ENCODE results near the gene ZDHHC13. TPM values are rescaled to one million over a fixed set of nuclear protein-coding genes. Genes with fewer than 3 reads are reported as not detected.

Gene ZDHHC13
- total RNA-seq, 1 experiment from 2014 or later: 21.8 TPM

DNA sequence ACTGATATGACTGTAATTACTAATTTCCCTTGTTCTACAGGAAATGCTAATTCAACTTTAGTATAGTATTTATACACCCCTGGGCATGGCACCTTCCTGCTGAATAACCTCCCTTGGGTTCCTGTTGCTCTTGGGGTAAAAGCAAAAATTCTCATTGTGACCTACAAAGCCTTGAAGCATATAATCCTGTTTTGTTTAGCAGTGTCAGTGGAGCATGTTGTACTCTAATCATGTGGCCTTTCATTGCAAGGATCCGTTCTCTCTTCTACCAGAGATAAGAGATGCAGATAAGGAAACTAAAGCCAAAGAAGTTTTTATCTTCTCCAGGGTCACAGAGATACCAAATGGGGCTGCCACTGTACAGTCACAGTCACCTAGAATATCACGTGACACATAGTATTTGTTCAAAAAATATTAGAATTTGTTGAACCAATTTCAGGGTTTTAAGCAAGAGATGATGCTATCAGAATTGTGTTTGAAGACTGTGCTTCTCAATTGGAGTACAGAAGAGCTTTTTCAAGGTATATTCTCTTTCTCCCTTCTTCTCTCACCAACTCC is 59.7 kb downstream of the ZDHHC13 start:
- BruUV-seq (replicated peaks): no TSS peak
- DNase-seq (ENCODE audit: low read depth, low spot score): no peak

GRCh38 chr11:19181531-19182261 is 64.7 kb downstream of the ZDHHC13 start:
- POLR2A ChIA-PET: no interaction called here
- no TSS peak for BruUV-seq (replicated peaks)
- no peak for ATAC-seq
- CTCF ChIA-PET: no interaction called here
- no peaks in the 10 kb centered on the region for H3K27me3 ChIP-seq (ENCODE audit: insufficient read depth, low read length)
- H3K4me1 ChIP-seq (ENCODE audit: control insufficient read depth in 1 of 2, insufficient read depth in 2 of 2, low read length in 2 of 2): no peaks in the 10 kb centered on the region
- no peaks in the 10 kb centered on the region for H3K36me3 ChIP-seq (ENCODE audit: control insufficient read depth in 1 of 2, insufficient read depth in 2 of 2, low read length in 2 of 2)
- DNase-seq (ENCODE audit: low read depth, low spot score): no peak
- H3K4me3 ChIP-seq (replicated peaks in 1 of 2; ENCODE audit: low read depth in 1 of 2, low read length in 2 of 2): no peak overlapping the region
- H3K4me2 ChIP-seq (ENCODE audit: low read length): no peak overlapping the region
- intact Hi-C loops (cut with micrococcal nuclease): no loop called here
- no peaks in the 10 kb centered on the region for H3K9me2 ChIP-seq (ENCODE audit: insufficient read depth)
- no peaks in the 10 kb centered on the region for H3K79me2 ChIP-seq (ENCODE audit: insufficient read depth, low read length)
- no peaks in the 10 kb centered on the region for H3K9me3 ChIP-seq (ENCODE audit: control insufficient read depth in 1 of 2, insufficient read depth in 1 of 2, low read depth in 1 of 2, low read length in 2 of 2)
- no peak overlapping the region for H2AFZ ChIP-seq (ENCODE audit: low read depth, low read length, poor library complexity, severe bottlenecking)
- no peak overlapping the region for H3K27ac ChIP-seq (ENCODE audit: low read depth, low read length)
- RAD21 ChIA-PET (ENCODE audit: low non-redundant PET in 1 of 2, low total read pairs in 2 of 2, uncharacterized antibody in 2 of 2, unreplicated experiment in 2 of 2): no interaction called here
- H4K20me1 ChIP-seq (ENCODE audit: insufficient read depth): no peaks in the 10 kb centered on the region
- no peak for TF ChIP-seq ZFX (IDR thresholded peaks at IDR 0.05)
- no peak for TF ChIP-seq EZH2phosphoT487 (IDR thresholded peaks at IDR 0.05; ENCODE audit: borderline replicate concordance)
- TF ChIP-seq TCF7L2 (IDR thresholded peaks at IDR 0.05; ENCODE audit: borderline replicate concordance, extremely low read depth, insufficient read depth, insufficient read length): no peak
- no peak for TF ChIP-seq EZH2 (IDR thresholded peaks at IDR 0.05)
- no peak for TF ChIP-seq CEBPB (IDR thresholded peaks at IDR 0.05; ENCODE audit: low read depth)
- no peak for TF ChIP-seq FOSL1 (IDR thresholded peaks at IDR 0.05; ENCODE audit: low read depth)
- TF ChIP-seq JUND (IDR thresholded peaks at IDR 0.05): no peak
- no peak for TF ChIP-seq CBX3 (IDR thresholded peaks at IDR 0.05; ENCODE audit: low read depth)
- TF ChIP-seq EGR1 (IDR thresholded peaks at IDR 0.05; ENCODE audit: low read depth): no peak
- TF ChIP-seq, protein P1, sequence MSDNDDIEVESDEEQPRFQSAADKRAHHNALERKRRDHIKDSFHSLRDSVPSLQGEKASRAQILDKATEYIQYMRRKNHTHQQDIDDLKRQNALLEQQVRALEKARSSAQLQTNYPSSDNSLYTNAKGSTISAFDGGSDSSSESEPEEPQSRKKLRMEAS (IDR thresholded peaks at IDR 0.05): no peak
- no peak overlapping the region for H3K9ac ChIP-seq (ENCODE audit: low read length)

More for the DNA sequence above, 59.7 kb downstream of the ZDHHC13 start:
- Histone ChIP-seq H3K79me2 (ENCODE audit: insufficient read depth, low read length) (no peaks in the 10 kb centered on the region), H3K9me2 (ENCODE audit: insufficient read depth) (no peaks in the 10 kb centered on the region), H3K4me3 (replicated peaks in 1 of 2; ENCODE audit: low read depth in 1 of 2, low read length in 2 of 2) (no peak overlapping the region), H3K36me3 (ENCODE audit: control insufficient read depth in 1 of 2, insufficient read depth in 2 of 2, low read length in 2 of 2) (peaks cover 2 to 4% of the 10 kb centered on the region in 2 experiments; a peak in 1 of 4 replicates), H3K27ac (ENCODE audit: low read depth, low read length) (no peak overlapping the region), H3K27me3 (ENCODE audit: insufficient read depth, low read length) (no peaks in the 10 kb centered on the region), H3K4me2 (ENCODE audit: low read length) (no peak overlapping the region), H3K4me1 (ENCODE audit: control insufficient read depth in 1 of 2, insufficient read depth in 2 of 2, low read length in 2 of 2) (no peaks in the 10 kb centered on the region), H3K9me3 (ENCODE audit: control insufficient read depth in 1 of 2, insufficient read depth in 1 of 2, low read depth in 1 of 2, low read length in 2 of 2) (no peaks in the 10 kb centered on the region), H4K20me1 (ENCODE audit: insufficient read depth) (no peaks in the 10 kb centered on the region), H2AFZ (ENCODE audit: low read depth, low read length, poor library complexity, severe bottlenecking) (no peak overlapping the region), H3K9ac (ENCODE audit: low read length) (no peak overlapping the region)
- ChIA-PET CTCF (no interaction called here), RAD21 (ENCODE audit: low non-redundant PET in 1 of 2, low total read pairs in 2 of 2, uncharacterized antibody in 2 of 2, unreplicated experiment in 2 of 2) (no interaction called here), POLR2A (no interaction called here)
- no peak for ATAC-seq
- intact Hi-C loops (cut with micrococcal nuclease): no loop called here
- TF ChIP-seq RAD21 (IDR thresholded peaks at IDR 0.05; ENCODE audit: low read depth) (no peak), POLR2A (IDR thresholded peaks at IDR 0.05; ENCODE audit: borderline replicate concordance, extremely low read depth, insufficient read depth, insufficient read length) (no peak)

All from HCT116 (cell line).